Endothelial cell of umbilical vein (primary cell): ENCODE data around the gene SPATA6L. TPM values are rescaled to one million over a fixed set of nuclear protein-coding genes. Genes with fewer than 3 reads are reported as not detected.

Experiments
- BruUV-seq: library from RNA; stranded (reverse); fragments of 400-500 nt; replicated peaks from 2 replicates; lab custom pipeline; 2021; lab: Mats Ljungman, UMichigan
- CTCF ChIA-PET: fragments of 300-600, 350-600 bp; sonication (Branson Sonifier 250); formaldehyde crosslinking; loops from one replicate; lab custom pipeline; 2021; ENCODE audit warnings: antibody characterized with exemption, inconsistent platforms; lab: Charles Lee
- POLR2A ChIA-PET: fragments of 300-600, 350-600 bp; sonication (Branson Sonifier 250); formaldehyde crosslinking; loops from one replicate; lab custom pipeline; 2021; ENCODE audit warnings: antibody characterized with exemption, inconsistent platforms; lab: Charles Lee
- DNase-seq: peaks from one replicate; pipeline ENCODE4 v3.0.0-alpha.2; 2011; ENCODE audit warnings: low read depth, low spot score
- FAIRE-seq: peaks from 2 replicates; lab custom pipeline; 2011; peaks lifted over from hg19 to GRCh38; lab: Jason Lieb, UNC
- H2AFZ ChIP-seq: 2 replicates; pipeline ENCODE4 v1.6.0; 2012; ENCODE audit warnings: low read depth, low read length, control low read depth, inconsistent platforms
- H3K27ac ChIP-seq: 2 replicates; pipeline ENCODE4 v1.5.1; 2011; ENCODE audit warnings: low read depth, mild to moderate bottlenecking, control low read depth, low read length, moderate library complexity; ENCODE audit not compliant: insufficient read depth
- H3K27me3 ChIP-seq, 2 experiments: 2 replicates each; pipeline versions ENCODE4 v1.6.0 to v1.6.1; 2011; ENCODE audit warnings: low read length in 2 of 2, mixed read lengths in 1 of 2; ENCODE audit not compliant: control insufficient read depth in 2 of 2, insufficient read depth in 2 of 2
- H3K36me3 ChIP-seq, 2 experiments: 2 replicates in 1 of 2; 3 replicates in 1 of 2; pipeline ENCODE4 v1.5.1; 2011; ENCODE audit warnings: low read length in 2 of 2, mild to moderate bottlenecking in 1 of 2, moderate library complexity in 1 of 2; ENCODE audit not compliant: control insufficient read depth in 2 of 2, insufficient read depth in 2 of 2; ENCODE audit errors: extremely low read depth in 1 of 2
- H3K4me1 ChIP-seq: 3 replicates; pipeline ENCODE4 v1.5.1; 2011; ENCODE audit warnings: mild to moderate bottlenecking, low read length; ENCODE audit not compliant: control insufficient read depth, insufficient read depth; ENCODE audit errors: extremely low read depth
- H3K4me2 ChIP-seq: 2 replicates; pipeline ENCODE4 v1.6.1; 2011; ENCODE audit warnings: low read length, control low read depth, mixed read lengths; ENCODE audit not compliant: insufficient read depth
- H3K4me3 ChIP-seq, 3 experiments: fragments of 200-600 bp in 1 of 3; sonication (generic), shearing (Covaris generic) in 1 of 3; replicated peaks in 1 of 3; 2 replicates each; pipeline ENCODE4 v1.5.1; 2011 to 2016; ENCODE audit warnings: control low read depth in 3 of 3, low read length in 3 of 3, mild to moderate bottlenecking in 2 of 3, inconsistent platforms in 1 of 3, low read depth in 1 of 3, moderate library complexity in 1 of 3; ENCODE audit not compliant: insufficient read depth in 1 of 3
- H3K79me2 ChIP-seq: 2 replicates; pipeline ENCODE4 v1.6.0; 2012; ENCODE audit warnings: low read length, inconsistent platforms; ENCODE audit not compliant: control insufficient read depth, insufficient read depth
- H3K9ac ChIP-seq: replicated peaks from 2 replicates; pipeline ENCODE3; 2011; ENCODE audit warnings: low read length, control low read depth; ENCODE audit not compliant: insufficient read depth; ENCODE audit errors: extremely low read depth
- H3K9me1 ChIP-seq: replicated peaks from 3 replicates; pipeline ENCODE4 v1.6.0; 2011; ENCODE audit warnings: mild to moderate bottlenecking, low read length; ENCODE audit not compliant: control insufficient read depth, insufficient read depth; ENCODE audit errors: extremely low read depth
- H3K9me3 ChIP-seq: replicated peaks from 2 replicates; pipeline ENCODE4 v1.5.1; 2012; ENCODE audit warnings: low read length, inconsistent platforms; ENCODE audit not compliant: control insufficient read depth, insufficient read depth
- H4K20me1 ChIP-seq: replicated peaks from 2 replicates; pipeline ENCODE3; 2011; ENCODE audit warnings: mild to moderate bottlenecking, low read length; ENCODE audit not compliant: control insufficient read depth, insufficient read depth; ENCODE audit errors: extremely low read depth
- CTCF ChIP-seq, 2 donors: IDR thresholded peaks; 1 replicate in 1 of 2; 2 replicates in 1 of 2; pipeline ENCODE4 v1.5.1; 2011; ENCODE audit warnings: low read length in 2 of 2, mild to moderate bottlenecking in 2 of 2, moderate library complexity in 2 of 2, control low read depth in 1 of 2, inconsistent platforms in 1 of 2, low read depth in 1 of 2; ENCODE audit not compliant: insufficient read depth in 1 of 2; ENCODE audit errors: extremely low read depth in 1 of 2
- EZH2 ChIP-seq: IDR thresholded peaks from 2 replicates; pipeline ENCODE4 v1.6.1; 2012; ENCODE audit warnings: borderline replicate concordance, low read depth, mild to moderate bottlenecking, moderate library complexity, low read length, inconsistent platforms; ENCODE audit not compliant: severe bottlenecking
- FOS ChIP-seq: IDR thresholded peaks from 2 replicates; pipeline ENCODE4 v1.6.1; 2011; ENCODE audit warnings: mild to moderate bottlenecking, low read length, moderate library complexity, borderline replicate concordance; ENCODE audit not compliant: insufficient read depth
- GATA2 ChIP-seq: IDR thresholded peaks from 2 replicates; pipeline ENCODE4 v1.7.0; 2011; ENCODE audit warnings: low read depth, mild to moderate bottlenecking, moderate library complexity, mixed read lengths, low read length; ENCODE audit not compliant: insufficient read length, insufficient read depth
- JUN ChIP-seq: IDR thresholded peaks from 2 replicates; pipeline ENCODE4 v1.6.1; 2011; ENCODE audit warnings: borderline replicate concordance, low read depth; ENCODE audit not compliant: insufficient read length, insufficient read depth
- MAX ChIP-seq: IDR thresholded peaks from 2 replicates; pipeline ENCODE4 v1.6.1; 2011; ENCODE audit not compliant: insufficient read depth, insufficient read length
- MYC ChIP-seq: IDR thresholded peaks from one replicate; pipeline ENCODE4 v1.6.1; 2011; ENCODE audit warnings: mild to moderate bottlenecking, low read depth, low read length
- POLR2A ChIP-seq: IDR thresholded peaks from 2 replicates; pipeline ENCODE4 v1.6.1; 2012; ENCODE audit warnings: low read depth, mild to moderate bottlenecking, control low read depth, low read length
- POLR2AphosphoS5 ChIP-seq: IDR thresholded peaks from 2 replicates; pipeline ENCODE4 v1.6.1; 2012; ENCODE audit warnings: low read depth, mild to moderate bottlenecking, control low read depth, low read length, moderate library complexity; ENCODE audit not compliant: insufficient read depth
- dilution Hi-C: fragments of 300-500 bp; cut with MboI; formaldehyde crosslinking; loops from one replicate; pipeline ENCODE4 v1.15.0; 2019; ENCODE audit warnings: low sequenced_read_pairs; ENCODE audit not compliant: extremely low pct_ligation_motif_present
- intact Hi-C: fragments of 100-400 bp; cut with micrococcal nuclease; formaldehyde crosslinking; loops from one replicate; pipeline ENCODE4 v1.10.0; 2022
- polyA plus RNA-seq, 4 experiments: library from polyadenylated mRNA; depleted of rRNA in 3 of 4; stranded (reverse) in 3 of 4; unstranded in 1 of 4; fragments of >200 nt; gene quantifications; 2 replicates each; pipeline versions ENCODE4 v1.2.1 to v1.2.3, GENCODE V29; 2011 to 2012; ENCODE audit warnings: missing spikeins in 1 of 4
- total RNA-seq: library from RNA; stranded (reverse); gene quantifications from 2 replicates; pipeline ENCODE4 v1.2.3, GENCODE V29; 2021

The SPATA6L gene
- total and polyA plus RNA-seq, 2 donors (not counting 3 experiments of a cell fraction or from before 2014, with no cell fraction given): 0.40 to 1.5 TPM

- Histone ChIP-seq H3K9ac (no peak overlapping the region), H3K4me1 (no peaks in the 10 kb centered on the region), H3K79me2 (no peaks in the 10 kb centered on the region), H3K9me1 (no peaks in the 10 kb centered on the region), H3K27me3 (no peaks in the 10 kb centered on the region), H3K4me3 (no peak overlapping the region), H3K27ac (no peak overlapping the region), H3K36me3 (peaks cover 3 to 6% of the 10 kb centered on the region in 2 experiments), H3K4me2 (no peak overlapping the region), H3K9me3 (no peaks in the 10 kb centered on the region), H4K20me1 (no peaks in the 10 kb centered on the region), H2AFZ (no peak overlapping the region)
- dilution Hi-C loops (no loop called here), intact Hi-C loops (no loop called here)
- FAIRE-seq: no peak
- CTCF ChIA-PET: no interaction called here
- TF ChIP-seq MAX (no peak), EZH2 (no peak), JUN (no peak), FOS (no peak), POLR2A (no peak), MYC (no peak), GATA2 (no peak), POLR2AphosphoS5 (no peak), CTCF (IDR thresholded peaks at IDR 0.05; ENCODE audit: extremely low read depth in 1 of 2, insufficient read depth in 1 of 2, low read depth in 1 of 2, low read length in 2 of 2) (no peak)
- DNase-seq: no peak
- no TSS peak for BruUV-seq
- POLR2A ChIA-PET: no interaction called here
These were observed 87.3 kb downstream of the SPATA6L start for GRCh38 chr9:4579001-4579400.
